ENCODE data around the gene OR51G1. TPM values are rescaled to one million over a fixed set of nuclear protein-coding genes. Genes with fewer than 3 reads are reported as not detected.

OR51G1 gene
- total RNA-seq, 1 experiment from 2014 or later = not detected

DNA sequence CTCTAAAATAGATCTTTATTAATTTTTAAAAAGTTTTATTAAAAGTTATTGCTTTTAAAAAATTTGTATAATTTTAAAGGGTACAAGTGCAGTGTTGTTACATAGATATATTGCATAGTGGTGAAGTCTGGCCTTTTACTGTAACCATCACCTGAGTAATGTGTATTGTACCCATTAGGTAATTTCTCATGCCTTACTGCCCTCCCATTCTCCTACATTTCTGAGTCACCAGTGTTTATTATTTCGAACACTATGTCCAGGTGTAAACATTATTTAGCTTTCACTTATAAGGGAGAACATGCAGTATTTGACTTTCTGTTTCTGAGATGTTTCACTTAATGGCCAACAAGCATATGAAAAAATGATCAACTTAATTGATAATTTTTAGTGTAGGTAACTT, 2.3 kb downstream of the OR51G1 start:
- Histone ChIP-seq H3K9ac (ENCODE audit: low read length) (no peak overlapping the region), H3K27ac (ENCODE audit: low read depth, low read length) (no peak overlapping the region), H4K20me1 (ENCODE audit: insufficient read depth) (no peaks in the 10 kb centered on the region), H3K4me3 (replicated peaks in 1 of 2; ENCODE audit: low read depth in 1 of 2, low read length in 2 of 2) (no peak overlapping the region), H3K4me2 (ENCODE audit: low read length) (no peak overlapping the region), H3K9me3 (ENCODE audit: control insufficient read depth in 1 of 2, insufficient read depth in 1 of 2, low read depth in 1 of 2, low read length in 2 of 2) (no peaks in the 10 kb centered on the region), H3K9me2 (ENCODE audit: insufficient read depth) (no peaks in the 10 kb centered on the region), H2AFZ (ENCODE audit: low read depth, low read length, poor library complexity, severe bottlenecking) (no peak overlapping the region), H3K27me3 (ENCODE audit: insufficient read depth, low read length) (peaks cover 26% of the 10 kb centered on the region), H3K36me3 (ENCODE audit: control insufficient read depth in 1 of 2, insufficient read depth in 2 of 2, low read length in 2 of 2) (no peaks in the 10 kb centered on the region), H3K79me2 (ENCODE audit: insufficient read depth, low read length) (no peaks in the 10 kb centered on the region), H3K4me1 (ENCODE audit: control insufficient read depth in 1 of 2, insufficient read depth in 2 of 2, low read length in 2 of 2) (no peaks in the 10 kb centered on the region)
- ChIA-PET RAD21 (ENCODE audit: low non-redundant PET in 1 of 2, low total read pairs in 2 of 2, uncharacterized antibody in 2 of 2, unreplicated experiment in 2 of 2) (no interaction called here), POLR2A (no interaction called here), CTCF (no interaction called here)
- ATAC-seq (no peak), DNase-seq (ENCODE audit: low read depth, low spot score) (no peak)
- intact Hi-C loops (cut with micrococcal nuclease) = no loop called here
- no TSS peak for BruUV-seq (replicated peaks)
- TF ChIP-seq SP1 (IDR thresholded peaks at IDR 0.05; ENCODE audit: low read depth) = no peak
- no peak for TF ChIP-seq CBX3 (IDR thresholded peaks at IDR 0.05; ENCODE audit: low read depth)
- no peak for TF ChIP-seq YY1 (IDR thresholded peaks at IDR 0.05; ENCODE audit: extremely low read depth, insufficient replicate concordance, low read depth, low read length)
- no peak for TF ChIP-seq JUND (IDR thresholded peaks at IDR 0.05)
- TF ChIP-seq ZNF274 (IDR thresholded peaks at IDR 0.05; ENCODE audit: low read depth, low read length) = no peak
- TF ChIP-seq, protein P1, sequence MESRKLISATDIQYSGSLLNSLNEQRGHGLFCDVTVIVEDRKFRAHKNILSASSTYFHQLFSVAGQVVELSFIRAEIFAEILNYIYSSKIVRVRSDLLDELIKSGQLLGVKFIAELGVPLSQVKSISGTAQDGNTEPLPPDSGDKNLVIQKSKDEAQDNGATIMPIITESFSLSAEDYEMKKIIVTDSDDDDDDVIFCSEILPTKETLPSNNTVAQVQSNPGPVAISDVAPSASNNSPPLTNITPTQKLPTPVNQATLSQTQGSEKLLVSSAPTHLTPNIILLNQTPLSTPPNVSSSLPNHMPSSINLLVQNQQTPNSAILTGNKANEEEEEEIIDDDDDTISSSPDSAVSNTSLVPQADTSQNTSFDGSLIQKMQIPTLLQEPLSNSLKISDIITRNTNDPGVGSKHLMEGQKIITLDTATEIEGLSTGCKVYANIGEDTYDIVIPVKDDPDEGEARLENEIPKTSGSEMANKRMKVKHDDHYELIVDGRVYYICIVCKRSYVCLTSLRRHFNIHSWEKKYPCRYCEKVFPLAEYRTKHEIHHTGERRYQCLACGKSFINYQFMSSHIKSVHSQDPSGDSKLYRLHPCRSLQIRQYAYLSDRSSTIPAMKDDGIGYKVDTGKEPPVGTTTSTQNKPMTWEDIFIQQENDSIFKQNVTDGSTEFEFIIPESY (IDR thresholded peaks at IDR 0.05; ENCODE audit: extremely low read depth, insufficient replicate concordance, low read length) = no peak
- no peak for TF ChIP-seq RAD21 (IDR thresholded peaks at IDR 0.05; ENCODE audit: low read depth)
- no peak for TF ChIP-seq EZH2phosphoT487 (IDR thresholded peaks at IDR 0.05; ENCODE audit: borderline replicate concordance)
- no peak for TF ChIP-seq FOSL1 (IDR thresholded peaks at IDR 0.05; ENCODE audit: low read depth)
- TF ChIP-seq TCF7L2 (IDR thresholded peaks at IDR 0.05; ENCODE audit: borderline replicate concordance, extremely low read depth, insufficient read depth, insufficient read length) = no peak

Data from HCT116 (cell line).